NCI-H524 treated with DMSO at 0.1 percent for 48 hours (cell line): ENCODE data around the gene PDE3A.
"Not testable (repeated sequence)": the region's sequence is repeated elsewhere in the genome, so short reads cannot be mapped to it uniquely, and the experiment has no call there.

Experiments used
- DNase-seq: peaks from one replicate; lab custom pipeline; 2025; lab: John Stamatoyannopoulos, UW

The PDE3A gene

GRCh38 chr12:20368114-20368650, at the start of gene PDE3A:
Gene PDE3A (plus strand): TSS chr12:20368537. CDS start chr12:20369285, 748 bp downstream.
- peak; percentile 5 for DNase-seq

GRCh38 chr12:20319366-20319765, 49.0 kb upstream of the PDE3A start:
- no peak for DNase-seq

- DNase-seq = no peak
Measured at GRCh38 chr12:20320552-20320951, 47.8 kb upstream of the PDE3A start.

- DNase-seq = not testable (repeated sequence)
Measured at GRCh38 chr12:20330826-20331505, 37.4 kb upstream of the PDE3A start.

GRCh38 chr12:20339060-20339459, 29.3 kb upstream of the PDE3A start:
- DNase-seq = no peak

GRCh38 chr12:20342111-20342510, 26.2 kb upstream of the PDE3A start:
- no peak for DNase-seq

- DNase-seq = no peak
Measured at GRCh38 chr12:20345866-20346265, 22.5 kb upstream of the PDE3A start.

GRCh38 chr12:20350026-20350425, 18.3 kb upstream of the PDE3A start:
- no peak for DNase-seq

GRCh38 chr12:20350495-20350894, 17.8 kb upstream of the PDE3A start:
- no peak for DNase-seq

GRCh38 chr12:20351406-20351805, 16.9 kb upstream of the PDE3A start:
- DNase-seq = no peak

GRCh38 chr12:20356048-20356447, 12.3 kb upstream of the PDE3A start:
- no peak for DNase-seq

GRCh38 chr12:20360407-20360806, 7.9 kb upstream of the PDE3A start:
- no peak for DNase-seq

GRCh38 chr12:20361416-20361815, 6.9 kb upstream of the PDE3A start:
- DNase-seq = no peak

GRCh38 chr12:20364501-20364900, 3.8 kb upstream of the PDE3A start:
- no peak for DNase-seq

- no peak for DNase-seq
Measured at GRCh38 chr12:20366776-20367409, 1.4 kb upstream of the PDE3A start.

- DNase-seq = no peak
Measured at GRCh38 chr12:20367583-20368113, 689 bp upstream of the PDE3A start.

GRCh38 chr12:20368651-20369304, 441 bp downstream of the PDE3A start:
- DNase-seq = no peak

GRCh38 chr12:20369305-20370013, 1.1 kb downstream of the PDE3A start:
- peak; percentile 4 for DNase-seq

GRCh38 chr12:20370014-20370386, 1.7 kb downstream of the PDE3A start:
- DNase-seq = no peak

GRCh38 chr12:20370866-20371519, 2.7 kb downstream of the PDE3A start:
- no peak for DNase-seq

- no peak for DNase-seq
Measured at GRCh38 chr12:20372326-20373096, 4.2 kb downstream of the PDE3A start.
